BLaER1 treated with 17β-estradiol and CSF1 and Interleukin-3, amounts not matched to agents 10 nM and 100 nM (cell line): Measurements from ENCODE around the gene DDX1.
A peak's percentile ranks its signal among the peaks of the same experiment; 100 is the strongest.

ENCODE experiments used
- H3K27ac ChIP-seq, 11 experiments: shearing (Covaris generic); formaldehyde crosslinking; 2 replicates each; pipeline ENCODE4 v1.8.1; 2022
- H3K27me3 ChIP-seq, 11 experiments: shearing (Covaris generic); formaldehyde crosslinking; 2 replicates each; pipeline ENCODE4 v1.8.1; 2022
- H3K36me3 ChIP-seq, 11 experiments: shearing (Covaris generic); formaldehyde crosslinking; 2 replicates each; pipeline ENCODE4 v1.8.1; 2022
- H3K4me1 ChIP-seq, 10 experiments: shearing (Covaris generic); formaldehyde crosslinking; 2 replicates each; pipeline ENCODE4 v1.8.1; 2022
- H3K4me2 ChIP-seq, 11 experiments: shearing (Covaris generic); formaldehyde crosslinking; 2 replicates each; pipeline ENCODE4 v1.8.1; 2022
- H3K4me3 ChIP-seq, 10 experiments: shearing (Covaris generic); formaldehyde crosslinking; 2 replicates each; pipeline ENCODE4 v1.8.1; 2022
- H3K9ac ChIP-seq, 11 experiments: shearing (Covaris generic); formaldehyde crosslinking; 2 replicates each; pipeline ENCODE4 v1.8.1; 2022
- H3K9me3 ChIP-seq, 11 experiments: shearing (Covaris generic); formaldehyde crosslinking; replicated peaks in 1 of 11; 2 replicates each; pipeline ENCODE4 v1.8.1; 2022
- H4K20me1 ChIP-seq, 11 experiments: shearing (Covaris generic); formaldehyde crosslinking; 2 replicates each; pipeline ENCODE4 v1.8.1; 2022
- Cebpa-rat ChIP-seq, 11 experiments: shearing (Covaris generic); IDR thresholded peaks; 2 replicates each; pipeline ENCODE4 v1.8.1; 2022

DDX1 gene

GRCh38 chr2:15553519-15553918, 38.1 kb upstream of the DDX1 start:
- Histone ChIP-seq H3K4me1 (no peaks in the 10 kb centered on the region), H3K4me3 (no peak overlapping the region), H3K27me3 (no peaks in the 10 kb centered on the region), H3K9ac (no peak overlapping the region), H4K20me1 (peaks cover 0 to 6% (median 0%) of the 10 kb centered on the region in 11 experiments; a peak in 3 of 22 replicates), H3K27ac (no peak overlapping the region), H3K36me3 (peaks cover 28 to 75% (median 55%) of the 10 kb centered on the region in 11 experiments), H3K9me3 (no peaks in the 10 kb centered on the region), H3K4me2 (no peak overlapping the region)
- TF ChIP-seq Cebpa-rat (IDR thresholded peaks at IDR 0.05) = no peak

GRCh38 chr2:15553951-15554350, 37.7 kb upstream of the DDX1 start:
- H3K4me3 ChIP-seq = no peak overlapping the region
- no peak overlapping the region for H3K4me2 ChIP-seq
- H3K9ac ChIP-seq = no peak overlapping the region
- peaks cover 27 to 71% (median 51%) of the 10 kb centered on the region in 11 experiments for H3K36me3 ChIP-seq
- no peaks in the 10 kb centered on the region for H3K9me3 ChIP-seq
- H3K27me3 ChIP-seq = no peaks in the 10 kb centered on the region
- H4K20me1 ChIP-seq = peaks cover 0 to 6% (median 0%) of the 10 kb centered on the region in 11 experiments; a peak in 4 of 22 replicates
- H3K4me1 ChIP-seq = peaks cover 0 to 4% (median 2%) of the 10 kb centered on the region in 10 experiments; a peak in 7 of 20 replicates
- no peak for TF ChIP-seq Cebpa-rat (IDR thresholded peaks at IDR 0.05)
- no peak overlapping the region for H3K27ac ChIP-seq

GRCh38 chr2:15554525-15555218, 37.0 kb upstream of the DDX1 start:
- no peaks in the 10 kb centered on the region for H3K27me3 ChIP-seq
- peaks cover 4 to 11% (median 9%) of the 10 kb centered on the region in 10 experiments for H3K4me1 ChIP-seq
- H3K4me2 ChIP-seq = no peak overlapping the region
- H3K36me3 ChIP-seq = peaks cover 21 to 64% (median 46%) of the 10 kb centered on the region in 11 experiments; a peak in 21 of 22 replicates
- H3K9me3 ChIP-seq = no peaks in the 10 kb centered on the region
- TF ChIP-seq Cebpa-rat (IDR thresholded peaks at IDR 0.05) = no peak
- H3K9ac ChIP-seq = no peak overlapping the region
- H3K4me3 ChIP-seq = no peak overlapping the region
- H3K27ac ChIP-seq = no peak overlapping the region
- H4K20me1 ChIP-seq = peaks cover 0 to 12% (median 0%) of the 10 kb centered on the region in 11 experiments; a peak in 5 of 22 replicates

- H3K27ac ChIP-seq = no peak overlapping the region
- peaks cover 12 to 53% (median 41%) of the 10 kb centered on the region in 11 experiments; a peak in 21 of 22 replicates for H3K36me3 ChIP-seq
Observed at GRCh38 chr2:15555760-15556193, 35.9 kb upstream of the DDX1 start.

GRCh38 chr2:15556311-15556930, 35.2 kb upstream of the DDX1 start:
- H3K36me3 ChIP-seq = peaks cover 10 to 49% (median 37%) of the 10 kb centered on the region in 11 experiments; a peak in 21 of 22 replicates
- no peak overlapping the region for H3K4me2 ChIP-seq

More at GRCh38 chr2:15555760-15556193, 35.9 kb upstream of the DDX1 start:
- H3K9ac ChIP-seq = no peak overlapping the region
- no peak overlapping the region for H3K4me2 ChIP-seq
- no peaks in the 10 kb centered on the region for H3K27me3 ChIP-seq
- no peak overlapping the region for H3K4me3 ChIP-seq
- no peaks in the 10 kb centered on the region for H3K9me3 ChIP-seq
- peaks cover 0 to 18% (median 0%) of the 10 kb centered on the region in 11 experiments; a peak in 5 of 22 replicates for H4K20me1 ChIP-seq
- no peak for TF ChIP-seq Cebpa-rat (IDR thresholded peaks at IDR 0.05)
- H3K4me1 ChIP-seq = peaks cover 10 to 17% (median 14%) of the 10 kb centered on the region in 10 experiments

GRCh38 chr2:15557887-15558311, 33.8 kb upstream of the DDX1 start:
- H3K9ac ChIP-seq = no peak overlapping the region
- peaks cover 0 to 18% (median 0%) of the 10 kb centered on the region in 11 experiments; a peak in 5 of 22 replicates for H4K20me1 ChIP-seq
- H3K27ac ChIP-seq = no peak overlapping the region
- no peak for TF ChIP-seq Cebpa-rat (IDR thresholded peaks at IDR 0.05)
- peaks cover 10 to 19% (median 16%) of the 10 kb centered on the region in 10 experiments for H3K4me1 ChIP-seq
- H3K27me3 ChIP-seq = no peaks in the 10 kb centered on the region
- no peak overlapping the region for H3K4me3 ChIP-seq
- H3K4me2 ChIP-seq = no peak overlapping the region
- peaks cover 6 to 35% (median 26%) of the 10 kb centered on the region in 11 experiments; a peak in 19 of 22 replicates for H3K36me3 ChIP-seq
- H3K9me3 ChIP-seq = no peaks in the 10 kb centered on the region

More at GRCh38 chr2:15556311-15556930, 35.2 kb upstream of the DDX1 start:
- H3K27ac ChIP-seq = no peak overlapping the region
- H3K27me3 ChIP-seq = no peaks in the 10 kb centered on the region
- peaks cover 10 to 17% (median 15%) of the 10 kb centered on the region in 10 experiments for H3K4me1 ChIP-seq
- no peaks in the 10 kb centered on the region for H3K9me3 ChIP-seq
- TF ChIP-seq Cebpa-rat (IDR thresholded peaks at IDR 0.05) = no peak
- H3K4me3 ChIP-seq = no peak overlapping the region
- no peak overlapping the region for H3K9ac ChIP-seq
- H4K20me1 ChIP-seq = peaks cover 0 to 18% (median 0%) of the 10 kb centered on the region in 11 experiments; a peak in 5 of 22 replicates

GRCh38 chr2:15559379-15560139, 32.1 kb upstream of the DDX1 start:
- Histone ChIP-seq H3K27ac (peak overlapping the region in 3 of 11 experiments; percentile 33 to 72 (median 70); a peak in 3 of 22 replicates), H3K4me1 (peaks cover 10 to 19% (median 16%) of the 10 kb centered on the region in 10 experiments), H3K27me3 (no peaks in the 10 kb centered on the region), H4K20me1 (peaks cover 0 to 18% (median 0%) of the 10 kb centered on the region in 11 experiments; a peak in 5 of 22 replicates), H3K4me3 (peak overlapping the region; percentile 71 to 90 (median 84)), H3K9ac (peak overlapping the region; percentile 73 to 89 (median 83); a peak in 20 of 22 replicates), H3K4me2 (peak overlapping the region; percentile 75 to 96 (median 87)), H3K36me3 (peaks cover 0 to 25% (median 13%) of the 10 kb centered on the region in 11 experiments; a peak in 15 of 22 replicates), H3K9me3 (no peaks in the 10 kb centered on the region)
- no peak for TF ChIP-seq Cebpa-rat (IDR thresholded peaks at IDR 0.05)

- peaks cover 0 to 18% (median 0%) of the 10 kb centered on the region in 11 experiments; a peak in 5 of 22 replicates for H4K20me1 ChIP-seq
- H3K9me3 ChIP-seq = no peaks in the 10 kb centered on the region
- peak overlapping the region; percentile 32 to 76 (median 66); a peak in 19 of 22 replicates for H3K27ac ChIP-seq
- no peaks in the 10 kb centered on the region for H3K27me3 ChIP-seq
- H3K9ac ChIP-seq = peak overlapping the region; percentile 73 to 89 (median 83)
- H3K4me1 ChIP-seq = peaks cover 10 to 19% (median 16%) of the 10 kb centered on the region in 10 experiments
- H3K4me3 ChIP-seq = peak overlapping the region; percentile 71 to 90 (median 84)
- no peak for TF ChIP-seq Cebpa-rat (IDR thresholded peaks at IDR 0.05)
- peak overlapping the region; percentile 75 to 96 (median 87) for H3K4me2 ChIP-seq
- H3K36me3 ChIP-seq = peaks cover 0 to 17% (median 11%) of the 10 kb centered on the region in 11 experiments; a peak in 9 of 22 replicates
Observed at GRCh38 chr2:15560140-15560987, 31.3 kb upstream of the DDX1 start.
